Bronchial epithelial cell (primary cell): ENCODE data around the gene PGAM2. TPM values are rescaled to one million over a fixed set of nuclear protein-coding genes. Genes with fewer than 3 reads are reported as not detected.

Experiments used
- DNase-seq: peaks from one replicate; pipeline ENCODE4 v3.0.0-alpha.2; 2010; ENCODE audit warnings: low read depth
- FAIRE-seq: peaks from 2 replicates; lab custom pipeline; 2011; peaks lifted over from hg19 to GRCh38; lab: Jason Lieb, UNC
- H3K27me3 ChIP-seq: 2 replicates; pipeline ENCODE4 v1.5.1; 2011; ENCODE audit warnings: low read length; ENCODE audit not compliant: control insufficient read depth, insufficient read depth
- H3K36me3 ChIP-seq: 2 replicates; pipeline ENCODE4 v1.5.1; 2011; ENCODE audit warnings: low read length; ENCODE audit not compliant: control insufficient read depth, insufficient read depth
- H3K4me3 ChIP-seq: 2 replicates; pipeline ENCODE4 v1.5.1; 2011; ENCODE audit warnings: mild to moderate bottlenecking, low read depth, low read length, control low read depth
- CTCF ChIP-seq: IDR thresholded peaks from 2 replicates; pipeline ENCODE4 v1.5.1; 2011; ENCODE audit warnings: mild to moderate bottlenecking, moderate library complexity, low read length, control low read depth, inconsistent platforms; ENCODE audit not compliant: insufficient read depth, severe bottlenecking
- total RNA-seq: library from RNA; depleted of rRNA; stranded (reverse); fragments of >200 nt; gene quantifications from 2 replicates; pipeline ENCODE4 v1.2.1, GENCODE V29; 2014

PGAM2 gene
- total RNA-seq, 1 donor from 2014 or later = 0.53 TPM

- Histone ChIP-seq H3K36me3 (peaks cover 30% of the 10 kb centered on the region), H3K27me3 (no peaks in the 10 kb centered on the region), H3K4me3 (no peak overlapping the region)
- DNase-seq (no peak), FAIRE-seq (no peak)
- TF ChIP-seq CTCF = no peak
Observed at GRCh38 chr7:44061645-44062179, 3.7 kb downstream of the PGAM2 start.

DNA sequence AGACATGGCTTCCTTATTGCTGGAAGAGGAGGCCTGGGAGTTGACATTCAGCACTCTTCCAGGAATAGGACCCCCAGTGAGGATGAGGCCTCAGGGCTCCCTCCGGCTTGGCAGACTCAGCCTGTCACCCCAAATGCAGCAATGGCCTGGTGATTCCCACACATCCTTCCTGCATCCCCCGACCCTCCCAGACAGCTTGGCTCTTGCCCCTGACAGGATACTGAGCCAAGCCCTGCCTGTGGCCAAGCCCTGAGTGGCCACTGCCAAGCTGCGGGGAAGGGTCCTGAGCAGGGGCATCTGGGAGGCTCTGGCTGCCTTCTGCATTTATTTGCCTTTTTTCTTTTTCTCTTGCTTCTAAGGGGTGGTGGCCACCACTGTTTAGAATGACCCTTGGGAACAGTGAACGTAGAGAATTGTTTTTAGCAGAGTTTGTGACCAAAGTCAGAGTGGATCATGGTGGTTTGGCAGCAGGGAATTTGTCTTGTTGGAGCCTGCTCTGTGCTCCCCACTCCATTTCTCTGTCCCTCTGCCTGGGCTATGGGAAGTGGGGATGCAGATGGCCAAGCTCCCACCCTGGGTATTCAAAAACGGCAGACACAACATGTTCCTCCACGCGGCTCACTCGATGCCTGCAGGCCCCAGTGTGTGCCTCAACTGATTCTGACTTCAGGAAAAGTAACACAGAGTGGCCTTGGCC is 4.3 kb downstream of the PGAM2 start:
- Histone ChIP-seq H3K4me3 (no peak overlapping the region), H3K27me3 (no peaks in the 10 kb centered on the region), H3K36me3 (peaks cover 34% of the 10 kb centered on the region)
- FAIRE-seq (no peak), DNase-seq (no peak)
- no peak for TF ChIP-seq CTCF

DNA sequence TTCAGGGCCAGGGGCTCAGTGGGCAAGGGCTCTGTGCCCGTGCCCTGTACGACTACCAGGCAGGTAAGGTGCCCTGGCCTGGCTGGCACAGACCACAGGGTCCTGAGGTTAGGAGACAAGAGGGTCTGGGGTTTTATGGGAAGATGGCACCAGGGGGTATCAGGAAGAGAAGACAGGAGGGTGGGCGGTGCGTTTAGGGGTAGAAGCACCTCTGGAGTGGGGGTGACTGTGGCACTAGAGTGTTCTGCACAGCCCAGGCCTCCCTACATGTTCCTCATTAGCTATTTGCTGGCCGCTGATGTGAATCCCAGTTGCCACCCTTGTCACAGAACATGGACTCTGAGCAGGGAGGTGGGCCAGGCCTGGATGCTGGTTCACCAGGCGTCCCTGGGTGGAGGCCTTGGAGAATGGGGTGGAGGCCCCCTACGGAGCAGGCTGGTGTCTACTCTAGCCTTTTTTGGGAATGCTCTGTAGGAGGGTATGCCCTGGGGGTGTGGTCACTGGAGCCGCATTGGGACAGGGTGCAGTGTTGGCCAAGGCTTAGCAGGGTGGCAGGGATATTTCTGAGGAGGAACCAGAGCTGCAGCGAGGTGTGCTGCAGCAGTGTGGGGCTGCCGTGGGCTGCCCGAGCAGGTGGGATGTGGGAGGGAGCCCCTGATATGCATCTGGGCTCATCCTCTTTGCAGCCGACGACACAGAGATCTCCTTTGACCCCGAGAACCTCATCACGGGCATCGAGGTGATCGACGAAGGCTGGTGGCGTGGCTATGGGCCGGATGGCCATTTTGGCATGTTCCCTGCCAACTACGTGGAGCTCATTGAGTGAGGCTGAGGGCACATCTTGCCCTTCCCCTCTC is 5.0 kb downstream of the PGAM2 start:
- no peak for TF ChIP-seq CTCF
- H3K27me3 ChIP-seq = no peaks in the 10 kb centered on the region
- peaks cover 34% of the 10 kb centered on the region for H3K36me3 ChIP-seq
- H3K4me3 ChIP-seq = no peak overlapping the region
- DNase-seq (no peak), FAIRE-seq (no peak)

DNA sequence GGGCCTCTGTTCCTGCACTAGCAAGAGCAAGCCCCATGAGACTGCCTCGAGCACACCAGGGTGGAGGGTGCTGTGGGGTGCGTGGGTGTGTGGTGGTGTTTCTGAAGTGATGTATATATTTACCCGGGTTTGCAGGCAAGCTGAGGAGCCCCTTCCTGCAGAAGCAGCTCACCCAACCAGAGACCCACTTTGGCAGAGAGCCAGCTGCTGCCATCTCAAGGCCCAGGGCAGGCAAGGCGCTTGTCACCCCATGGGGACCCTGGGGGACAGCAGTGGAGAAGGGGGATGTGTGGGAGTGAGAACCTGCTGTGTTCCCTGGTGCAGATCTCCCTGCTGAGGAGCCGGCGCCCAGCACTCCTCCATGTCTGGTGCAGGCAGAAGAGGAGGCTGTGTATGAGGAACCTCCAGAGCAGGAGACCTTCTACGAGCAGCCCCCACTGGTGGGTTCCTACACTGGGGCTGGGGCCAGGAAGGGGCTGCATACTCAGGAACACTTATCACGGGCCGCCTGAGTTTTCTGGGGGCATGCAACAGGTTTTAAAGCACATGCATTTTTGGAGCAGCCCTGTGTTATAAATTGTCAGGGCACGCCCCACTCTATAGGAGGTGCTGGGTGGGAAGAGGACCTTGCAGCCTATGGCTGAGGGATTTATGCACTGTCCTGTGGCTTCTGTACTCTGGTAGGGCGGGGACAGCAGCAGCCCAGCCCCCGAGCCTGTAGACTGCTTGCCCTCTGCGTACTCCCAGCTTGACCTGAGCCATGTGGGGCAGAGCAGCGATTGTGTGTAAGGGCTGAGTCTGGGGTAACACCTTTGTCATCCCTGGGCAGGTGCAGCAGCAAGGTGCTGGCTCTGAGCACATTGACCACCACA is 5.9 kb downstream of the PGAM2 start:
- FAIRE-seq = no peak
- Histone ChIP-seq H3K36me3 (peaks cover 34% of the 10 kb centered on the region), H3K27me3 (no peaks in the 10 kb centered on the region), H3K4me3 (no peak overlapping the region)
- no peak for DNase-seq
- no peak for TF ChIP-seq CTCF

DNA sequence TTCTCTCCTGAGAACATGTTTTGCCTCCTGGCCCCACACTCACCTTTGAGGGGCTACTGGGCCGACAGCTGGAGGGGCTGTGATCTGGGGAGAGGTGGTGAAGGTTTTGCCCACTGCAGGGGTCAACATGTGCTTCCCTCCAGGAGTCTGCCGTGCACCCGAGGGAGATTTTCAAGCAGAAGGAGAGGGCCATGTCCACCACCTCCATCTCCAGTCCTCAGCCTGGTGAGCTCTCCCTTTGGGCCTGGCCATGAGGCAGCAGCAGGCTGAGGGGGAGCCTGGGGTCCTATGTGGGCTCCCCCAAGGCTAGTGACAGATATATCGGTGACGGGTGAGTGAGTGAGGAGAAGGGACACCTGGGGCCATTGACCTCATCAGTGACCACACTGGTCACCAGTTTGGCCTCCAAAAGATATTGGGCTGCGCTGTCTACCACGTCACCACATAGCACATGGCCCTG is 6.6 kb downstream of the PGAM2 start:
- Histone ChIP-seq H3K36me3 (peaks cover 34% of the 10 kb centered on the region), H3K4me3 (no peak overlapping the region), H3K27me3 (no peaks in the 10 kb centered on the region)
- no peak for DNase-seq
- TF ChIP-seq CTCF = no peak
- no peak for FAIRE-seq
